ENCODE measurements around the gene BAIAP2L1.
A peak's percentile ranks its signal among the peaks of the same experiment; 100 is the strongest.

BAIAP2L1 gene

DNA sequence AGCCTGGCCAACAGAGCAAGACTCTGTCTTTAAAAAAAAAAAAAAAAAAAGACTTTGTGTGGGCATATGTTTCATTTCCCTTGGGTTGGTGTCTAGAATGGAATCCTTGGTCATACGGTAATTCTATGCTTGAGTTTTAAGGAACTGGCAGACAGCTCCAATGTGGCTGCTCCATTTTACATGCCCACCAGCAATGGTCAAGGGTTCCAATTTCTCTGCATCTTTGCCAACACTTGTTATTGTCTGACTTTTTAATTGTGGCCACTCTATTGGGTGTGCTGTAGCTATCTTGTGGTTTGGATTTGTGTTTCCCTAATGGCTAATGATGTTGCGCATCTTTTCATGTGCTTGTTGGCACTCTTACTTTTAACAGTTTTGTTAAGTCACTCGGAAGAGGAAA, 61.8 kb downstream of the BAIAP2L1 start:
- Histone ChIP-seq H2AK5ac (ENCODE audit: low read length, severe bottlenecking) (no peak overlapping the region), H3K27ac (ENCODE audit: low read length, poor library complexity, severe bottlenecking) (no peak overlapping the region)

DNA sequence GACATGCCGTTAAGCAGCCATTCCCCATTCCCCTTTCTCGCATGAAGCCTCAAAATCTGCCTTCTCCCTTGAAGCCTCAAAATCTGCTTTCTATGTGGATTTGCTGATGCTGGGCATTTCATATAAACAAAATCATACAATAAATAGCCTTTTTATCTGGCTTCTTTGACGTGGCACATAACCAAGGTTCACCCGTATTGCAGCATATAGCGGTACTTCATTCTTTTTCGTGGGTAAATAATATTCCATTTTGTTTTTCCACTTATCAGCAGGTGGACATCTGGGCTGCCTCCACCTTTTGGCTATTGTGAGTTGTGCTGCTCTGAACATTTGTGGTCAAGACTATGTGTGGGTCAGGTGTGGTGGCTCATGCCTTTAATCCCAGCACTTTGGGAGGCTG, 62.4 kb downstream of the BAIAP2L1 start:
- Histone ChIP-seq H3K4me3 (ENCODE audit: insufficient read depth in 1 of 2, low read depth in 1 of 2, low read length in 2 of 2) (no peak overlapping the region), H3K27me3 (ENCODE audit: control insufficient read depth in 1 of 2, insufficient read depth in 1 of 2, low read length in 2 of 2) (no peaks in the 10 kb centered on the region), H3K4me1 (ENCODE audit: control insufficient read depth, insufficient read depth, low read depth, low read length) (peaks cover 5% of the 10 kb centered on the region), H3K9ac (ENCODE audit: low read length) (no peak overlapping the region), H4K91ac (ENCODE audit: low read length) (no peak overlapping the region), H3K27ac (ENCODE audit: low read length, poor library complexity, severe bottlenecking) (no peak overlapping the region), H3K14ac (ENCODE audit: low read length in 2 of 2) (no peak overlapping the region), H2BK120ac (ENCODE audit: low read depth, low read length) (no peak overlapping the region), H3K18ac (ENCODE audit: low read depth in 1 of 2, low read length in 2 of 2) (no peak overlapping the region), H3K9me3 (ENCODE audit: control insufficient read depth, low read length) (no peaks in the 10 kb centered on the region), H2AFZ (ENCODE audit: low read depth, low read length) (no peak overlapping the region), H2BK15ac (ENCODE audit: low read depth, poor library complexity, severe bottlenecking) (no peak overlapping the region), H2BK12ac (ENCODE audit: low read length in 2 of 2) (no peak overlapping the region), H2AK5ac (ENCODE audit: low read length, severe bottlenecking) (no peak overlapping the region), H3K4ac (ENCODE audit: low read depth in 1 of 2, low read length in 2 of 2) (no peak overlapping the region), H3K36me3 (ENCODE audit: control insufficient read depth in 1 of 2, insufficient read depth in 2 of 2, low read depth in 1 of 2, low read length in 2 of 2) (peaks cover 0 to 10% of the 10 kb centered on the region in 2 experiments), H3K23ac (ENCODE audit: low read length in 2 of 2) (no peak overlapping the region), H3K79me1 (replicated peaks; ENCODE audit: low read length, poor library complexity, severe bottlenecking) (peaks cover 19% of the 10 kb centered on the region), H3K4me2 (ENCODE audit: low read length, poor library complexity, severe bottlenecking) (no peak overlapping the region), H4K8ac (ENCODE audit: low read length) (no peak overlapping the region), H2BK5ac (ENCODE audit: low read depth, low read length, poor library complexity, severe bottlenecking) (no peak overlapping the region)
- 96% methylated on average over 6 of the region's 6 CpGs for WGBS
- no peak for DNase-seq

More for the DNA sequence above, 61.8 kb downstream of the BAIAP2L1 start:
- Histone ChIP-seq H2BK5ac (ENCODE audit: low read depth, low read length, poor library complexity, severe bottlenecking) (no peak overlapping the region), H2AFZ (ENCODE audit: low read depth, low read length) (no peak overlapping the region), H3K4ac (ENCODE audit: low read depth in 1 of 2, low read length in 2 of 2) (no peak overlapping the region), H3K27me3 (ENCODE audit: control insufficient read depth in 1 of 2, insufficient read depth in 1 of 2, low read length in 2 of 2) (no peaks in the 10 kb centered on the region), H3K4me3 (ENCODE audit: insufficient read depth in 1 of 2, low read depth in 1 of 2, low read length in 2 of 2) (no peak overlapping the region), H3K9me3 (ENCODE audit: control insufficient read depth, low read length) (no peaks in the 10 kb centered on the region), H3K4me1 (ENCODE audit: control insufficient read depth, insufficient read depth, low read depth, low read length) (peaks cover 4% of the 10 kb centered on the region), H3K79me1 (replicated peaks; ENCODE audit: low read length, poor library complexity, severe bottlenecking) (peaks cover 19% of the 10 kb centered on the region), H3K36me3 (ENCODE audit: control insufficient read depth in 1 of 2, insufficient read depth in 2 of 2, low read depth in 1 of 2, low read length in 2 of 2) (peaks cover 0 to 10% of the 10 kb centered on the region in 2 experiments), H3K9ac (ENCODE audit: low read length) (no peak overlapping the region), H4K8ac (ENCODE audit: low read length) (no peak overlapping the region), H2BK12ac (ENCODE audit: low read length in 2 of 2) (no peak overlapping the region), H2BK15ac (ENCODE audit: low read depth, poor library complexity, severe bottlenecking) (no peak overlapping the region), H3K4me2 (ENCODE audit: low read length, poor library complexity, severe bottlenecking) (no peak overlapping the region), H3K23ac (ENCODE audit: low read length in 2 of 2) (no peak overlapping the region), H3K14ac (ENCODE audit: low read length in 2 of 2) (no peak overlapping the region), H4K91ac (ENCODE audit: low read length) (no peak overlapping the region), H2BK120ac (ENCODE audit: low read depth, low read length) (no peak overlapping the region), H3K18ac (ENCODE audit: low read depth in 1 of 2, low read length in 2 of 2) (no peak overlapping the region)
- 100% methylated on average over 3 of the region's 3 CpGs for WGBS
- DNase-seq: no peak

DNA sequence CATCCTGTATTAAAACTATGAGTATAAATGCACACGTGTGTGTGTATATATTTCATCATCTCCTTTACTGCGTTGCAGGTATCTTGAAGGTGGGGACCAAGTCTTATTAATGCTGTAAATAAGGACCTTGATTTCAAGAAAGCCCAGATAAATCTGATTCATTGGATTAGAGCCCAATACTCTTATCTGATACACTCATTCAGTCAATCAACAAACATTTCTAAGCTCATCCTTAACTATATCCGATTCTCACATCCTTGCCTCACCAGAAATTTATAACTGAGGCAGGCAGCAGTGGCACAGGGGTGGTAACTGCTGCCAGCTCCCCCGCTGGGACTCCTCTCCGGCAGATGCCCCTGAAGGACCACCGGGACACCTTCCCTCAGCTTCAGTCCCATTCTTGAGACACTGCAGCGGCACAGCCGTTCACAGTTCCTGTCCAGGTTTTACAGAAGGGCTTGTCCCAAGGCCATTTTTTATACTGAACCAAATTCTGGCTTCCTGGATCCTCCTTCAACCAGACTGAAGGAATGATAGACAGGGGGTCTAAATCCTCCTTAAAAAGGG, 65.4 kb downstream of the BAIAP2L1 start:
- H2AK5ac ChIP-seq (ENCODE audit: low read length, severe bottlenecking): no peak overlapping the region
- H3K4me2 ChIP-seq (ENCODE audit: low read length, poor library complexity, severe bottlenecking): no peak overlapping the region
- no peaks in the 10 kb centered on the region for H3K27me3 ChIP-seq (ENCODE audit: control insufficient read depth in 1 of 2, insufficient read depth in 1 of 2, low read length in 2 of 2)
- no peak overlapping the region for H2AFZ ChIP-seq (ENCODE audit: low read depth, low read length)
- no peak overlapping the region for H3K4me3 ChIP-seq (ENCODE audit: insufficient read depth in 1 of 2, low read depth in 1 of 2, low read length in 2 of 2)
- no peak overlapping the region for H4K91ac ChIP-seq (ENCODE audit: low read length)
- no peak overlapping the region for H2BK5ac ChIP-seq (ENCODE audit: low read depth, low read length, poor library complexity, severe bottlenecking)
- no peak overlapping the region for H4K8ac ChIP-seq (ENCODE audit: low read length)
- peaks cover 4% of the 10 kb centered on the region for H3K4me1 ChIP-seq (ENCODE audit: control insufficient read depth, insufficient read depth, low read depth, low read length)
- H3K23ac ChIP-seq (ENCODE audit: low read length in 2 of 2): no peak overlapping the region
- no peak overlapping the region for H2BK12ac ChIP-seq (ENCODE audit: low read length in 2 of 2)
- H3K36me3 ChIP-seq (ENCODE audit: control insufficient read depth in 1 of 2, insufficient read depth in 2 of 2, low read depth in 1 of 2, low read length in 2 of 2): peaks cover 0 to 12% of the 10 kb centered on the region in 2 experiments
- no peaks in the 10 kb centered on the region for H3K9me3 ChIP-seq (ENCODE audit: control insufficient read depth, low read length)
- DNase-seq: no peak
- no peak overlapping the region for H2BK120ac ChIP-seq (ENCODE audit: low read depth, low read length)
- H3K18ac ChIP-seq (ENCODE audit: low read depth in 1 of 2, low read length in 2 of 2): no peak overlapping the region
- H3K14ac ChIP-seq (ENCODE audit: low read length in 2 of 2): no peak overlapping the region
- peak overlapping the region; percentile 54 for H2BK15ac ChIP-seq (ENCODE audit: low read depth, poor library complexity, severe bottlenecking)
- 98% methylated on average over 5 of the region's 8 CpGs for WGBS
- H3K79me1 ChIP-seq (replicated peaks; ENCODE audit: low read length, poor library complexity, severe bottlenecking): peaks cover 20% of the 10 kb centered on the region
- no peak overlapping the region for H3K27ac ChIP-seq (ENCODE audit: low read length, poor library complexity, severe bottlenecking)
- H3K9ac ChIP-seq (ENCODE audit: low read length): no peak overlapping the region
- no peak overlapping the region for H3K4ac ChIP-seq (ENCODE audit: low read depth in 1 of 2, low read length in 2 of 2)

DNA sequence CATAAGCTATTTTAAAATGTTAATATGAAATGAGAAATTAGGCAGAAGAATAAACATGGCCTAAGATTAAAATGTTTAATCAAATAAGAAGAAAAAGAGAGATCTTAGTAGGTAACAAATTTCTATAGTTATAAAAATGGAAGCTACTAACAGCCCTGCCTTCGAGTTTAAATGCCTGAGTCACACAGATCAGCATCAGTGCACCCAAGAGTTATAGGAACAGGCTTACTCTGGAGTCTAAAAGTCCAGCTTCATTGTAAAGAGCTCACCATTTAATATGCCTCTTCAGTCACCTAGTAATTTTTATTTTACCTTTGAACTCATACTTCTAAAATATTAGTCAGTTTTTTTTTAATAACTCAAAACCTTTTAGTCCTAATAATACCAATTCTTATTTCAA, 66.8 kb downstream of the BAIAP2L1 start:
- Histone ChIP-seq H2AFZ (ENCODE audit: low read depth, low read length) (no peak overlapping the region), H2BK120ac (ENCODE audit: low read depth, low read length) (no peak overlapping the region), H3K23ac (ENCODE audit: low read length in 2 of 2) (no peak overlapping the region), H3K4me2 (ENCODE audit: low read length, poor library complexity, severe bottlenecking) (no peak overlapping the region), H2BK15ac (ENCODE audit: low read depth, poor library complexity, severe bottlenecking) (no peak overlapping the region), H3K14ac (ENCODE audit: low read length in 2 of 2) (no peak overlapping the region), H3K4ac (ENCODE audit: low read depth in 1 of 2, low read length in 2 of 2) (no peak overlapping the region), H2BK5ac (ENCODE audit: low read depth, low read length, poor library complexity, severe bottlenecking) (no peak overlapping the region), H3K27me3 (ENCODE audit: control insufficient read depth in 1 of 2, insufficient read depth in 1 of 2, low read length in 2 of 2) (no peaks in the 10 kb centered on the region), H3K18ac (ENCODE audit: low read depth in 1 of 2, low read length in 2 of 2) (no peak overlapping the region), H3K27ac (ENCODE audit: low read length, poor library complexity, severe bottlenecking) (no peak overlapping the region), H3K9me3 (ENCODE audit: control insufficient read depth, low read length) (no peaks in the 10 kb centered on the region), H3K36me3 (ENCODE audit: control insufficient read depth in 1 of 2, insufficient read depth in 2 of 2, low read depth in 1 of 2, low read length in 2 of 2) (peaks cover 0 to 6% of the 10 kb centered on the region in 2 experiments), H3K4me1 (ENCODE audit: control insufficient read depth, insufficient read depth, low read depth, low read length) (peaks cover 6% of the 10 kb centered on the region), H4K8ac (ENCODE audit: low read length) (no peak overlapping the region), H3K9ac (ENCODE audit: low read length) (peak overlapping the region; percentile 43), H4K91ac (ENCODE audit: low read length) (no peak overlapping the region), H3K79me1 (replicated peaks; ENCODE audit: low read length, poor library complexity, severe bottlenecking) (peaks cover 13% of the 10 kb centered on the region), H2BK12ac (ENCODE audit: low read length in 2 of 2) (no peak overlapping the region), H3K4me3 (ENCODE audit: insufficient read depth in 1 of 2, low read depth in 1 of 2, low read length in 2 of 2) (no peak overlapping the region), H2AK5ac (ENCODE audit: low read length, severe bottlenecking) (no peak overlapping the region)
- DNase-seq: no peak
- WGBS: 89% methylated on average over 1 of the region's 1 CpG
